Lung (tissue), 12 donors: ENCODE data around the gene COL5A2. TPM values are rescaled to one million over a fixed set of nuclear protein-coding genes. Genes with fewer than 3 reads are reported as not detected.

Experiments used
- ATAC-seq: fragments of 200-7000 bp; cut with Tn5 transposase; one replicate; pipeline ENCODE4 v1.9.1; 2020; ENCODE audit warnings: moderate number of reproducible peaks; ENCODE audit not compliant: insufficient read depth, low FRiP score
- DNase-seq, 3 donors: peaks; one replicate each; pipeline ENCODE4 v3.0.0-alpha.2; 2013 to 2017
- H3K27ac ChIP-seq, 2 donors: one replicate each; pipeline ENCODE4 v1.5.1; 2013; ENCODE audit warnings: mild to moderate bottlenecking in 2 of 2, moderate library complexity in 2 of 2, control low read depth in 1 of 2, inconsistent platforms in 1 of 2, low read depth in 1 of 2, low read length in 1 of 2
- H3K27me3 ChIP-seq, 3 donors: one replicate each; pipeline ENCODE4 v1.5.1; 2013; ENCODE audit warnings: low read length in 2 of 3; ENCODE audit not compliant: control insufficient read depth in 3 of 3, insufficient read depth in 3 of 3
- H3K36me3 ChIP-seq, 4 donors: one replicate each; pipeline ENCODE4 v1.5.1; 2013; ENCODE audit warnings: low read length in 4 of 4, mild to moderate bottlenecking in 1 of 4, moderate library complexity in 1 of 4; ENCODE audit not compliant: control insufficient read depth in 4 of 4, insufficient read depth in 4 of 4
- H3K4me1 ChIP-seq, 5 donors: one replicate each; pipeline ENCODE4 v1.5.1; 2013; ENCODE audit warnings: low read length in 5 of 5, mild to moderate bottlenecking in 2 of 5, moderate library complexity in 1 of 5; ENCODE audit not compliant: control insufficient read depth in 5 of 5, insufficient read depth in 5 of 5
- H3K4me3 ChIP-seq: one replicate; pipeline ENCODE4 v1.5.1; 2013; ENCODE audit warnings: mild to moderate bottlenecking, control low read depth, moderate library complexity
- H3K9ac ChIP-seq, 2 donors: one replicate each; pipeline ENCODE4 v1.5.1; 2013; ENCODE audit warnings: low read length in 2 of 2, control low read depth in 1 of 2; ENCODE audit not compliant: insufficient read depth in 1 of 2
- H3K9me3 ChIP-seq, 4 donors: one replicate each; pipeline ENCODE4 v1.5.1; 2013; ENCODE audit warnings: low read length in 3 of 4, mild to moderate bottlenecking in 1 of 4, moderate library complexity in 1 of 4; ENCODE audit not compliant: control insufficient read depth in 4 of 4, insufficient read depth in 3 of 4
- WGBS, 2 donors: extraction: QIAGEN DNeasy Blood & Tissue Kit; methylation state at CpG; one replicate each; pipeline ENCODE4 v1.1.7; 2013; 5-methylcytosine and 5-hydroxymethylcytosine counted together
- polyA plus RNA-seq, 2 donors: library from polyadenylated mRNA; stranded (reverse); fragments of 200-250 nt; gene quantifications; one replicate each; pipeline ENCODE4 v1.2.1, GENCODE V29; 2013
- total RNA-seq, 2 donors: library from RNA; depleted of rRNA in 1 of 2; stranded (reverse); fragments of >200 nt in 1 of 2; gene quantifications; one replicate each; pipeline ENCODE4 v1.2.1, GENCODE V29; 2014 to 2021
- TF ChIP-seq, protein P1 (sequence below): IDR thresholded peaks from 2 replicates; pipeline ENCODE4 v1.5.1; 2012; ENCODE audit warnings: mild to moderate bottlenecking; ENCODE audit errors: control extremely low read depth, extremely low read depth
- donor health status: control.
- donor health status: control.
- donor health status: Bipolar disorder and iron deficiency.
- donor health status: healthy.
- donor health status: DM: yes; HTN: yes; CAD: no.

The COL5A2 gene
- total and polyA plus RNA-seq, 4 donors = 9.9 to 209 (median 48.8) TPM

DNA sequence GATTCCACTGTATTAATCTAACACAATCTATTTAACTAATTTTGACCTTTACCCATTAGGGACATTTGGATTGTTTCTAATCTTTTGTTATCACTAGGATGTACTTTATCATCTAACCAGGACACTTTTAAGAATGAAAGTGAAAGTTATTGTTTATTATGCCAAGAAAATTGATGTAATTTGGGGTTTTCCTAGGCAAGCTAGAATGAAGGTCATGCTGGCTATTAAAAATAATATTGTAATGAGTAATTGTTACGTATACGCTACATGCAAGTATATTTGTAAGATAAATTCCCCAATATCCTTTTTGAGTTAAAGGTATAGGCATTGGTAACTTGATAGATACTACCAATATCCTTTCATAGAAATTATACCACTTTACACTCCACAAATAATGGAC, 74.6 kb downstream of the COL5A2 start:
- ATAC-seq = no peak

DNA sequence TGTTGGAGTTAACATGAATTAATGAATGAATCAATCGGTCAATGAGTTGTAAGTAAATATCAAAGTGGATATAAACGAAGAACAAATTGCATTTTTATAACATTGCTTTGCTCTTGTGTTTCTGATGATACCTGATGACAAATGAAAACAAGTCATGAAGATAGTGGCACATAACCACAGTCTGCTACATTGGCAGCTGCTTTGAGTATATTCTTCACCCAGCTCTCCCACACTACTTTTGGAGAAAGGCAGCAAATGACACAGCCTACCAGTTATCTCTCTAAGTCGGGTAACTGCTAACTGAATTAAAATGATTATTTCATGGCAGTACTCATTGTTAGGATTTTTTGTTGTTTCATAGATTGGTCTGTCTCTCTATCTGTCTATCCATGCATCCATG, 76.8 kb downstream of the COL5A2 start:
- Histone ChIP-seq H3K4me3 (no peak overlapping the region), H3K27me3 (no peaks in the 10 kb centered on the region), H3K9ac (no peak overlapping the region), H3K9me3 (no peaks in the 10 kb centered on the region), H3K36me3 (peaks cover 0 to 9% (median 0%) of the 10 kb centered on the region in 4 donors), H3K27ac (no peak overlapping the region), H3K4me1 (peaks cover 0 to 7% (median 0%) of the 10 kb centered on the region in 5 donors)
- TF ChIP-seq, protein P1, sequence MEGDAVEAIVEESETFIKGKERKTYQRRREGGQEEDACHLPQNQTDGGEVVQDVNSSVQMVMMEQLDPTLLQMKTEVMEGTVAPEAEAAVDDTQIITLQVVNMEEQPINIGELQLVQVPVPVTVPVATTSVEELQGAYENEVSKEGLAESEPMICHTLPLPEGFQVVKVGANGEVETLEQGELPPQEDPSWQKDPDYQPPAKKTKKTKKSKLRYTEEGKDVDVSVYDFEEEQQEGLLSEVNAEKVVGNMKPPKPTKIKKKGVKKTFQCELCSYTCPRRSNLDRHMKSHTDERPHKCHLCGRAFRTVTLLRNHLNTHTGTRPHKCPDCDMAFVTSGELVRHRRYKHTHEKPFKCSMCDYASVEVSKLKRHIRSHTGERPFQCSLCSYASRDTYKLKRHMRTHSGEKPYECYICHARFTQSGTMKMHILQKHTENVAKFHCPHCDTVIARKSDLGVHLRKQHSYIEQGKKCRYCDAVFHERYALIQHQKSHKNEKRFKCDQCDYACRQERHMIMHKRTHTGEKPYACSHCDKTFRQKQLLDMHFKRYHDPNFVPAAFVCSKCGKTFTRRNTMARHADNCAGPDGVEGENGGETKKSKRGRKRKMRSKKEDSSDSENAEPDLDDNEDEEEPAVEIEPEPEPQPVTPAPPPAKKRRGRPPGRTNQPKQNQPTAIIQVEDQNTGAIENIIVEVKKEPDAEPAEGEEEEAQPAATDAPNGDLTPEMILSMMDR = no peak
- DNase-seq (no peak), ATAC-seq (no peak)
- WGBS, 2 donors = 87 to 94% methylated on average over 3 of the region's 3 CpGs

More for the DNA sequence above, 74.6 kb downstream of the COL5A2 start:
- TF ChIP-seq, protein P1 = no peak
- Histone ChIP-seq H3K27ac (no peak overlapping the region), H3K36me3 (peaks cover 0 to 9% (median 3%) of the 10 kb centered on the region in 4 donors), H3K27me3 (no peaks in the 10 kb centered on the region), H3K9me3 (no peaks in the 10 kb centered on the region), H3K4me1 (peaks cover 0 to 4% (median 0%) of the 10 kb centered on the region in 5 donors), H3K4me3 (no peak overlapping the region), H3K9ac (no peak overlapping the region)
- no peak for DNase-seq
- WGBS, 2 donors = 37 to 80% methylated on average over 2 of the region's 2 CpGs

DNA sequence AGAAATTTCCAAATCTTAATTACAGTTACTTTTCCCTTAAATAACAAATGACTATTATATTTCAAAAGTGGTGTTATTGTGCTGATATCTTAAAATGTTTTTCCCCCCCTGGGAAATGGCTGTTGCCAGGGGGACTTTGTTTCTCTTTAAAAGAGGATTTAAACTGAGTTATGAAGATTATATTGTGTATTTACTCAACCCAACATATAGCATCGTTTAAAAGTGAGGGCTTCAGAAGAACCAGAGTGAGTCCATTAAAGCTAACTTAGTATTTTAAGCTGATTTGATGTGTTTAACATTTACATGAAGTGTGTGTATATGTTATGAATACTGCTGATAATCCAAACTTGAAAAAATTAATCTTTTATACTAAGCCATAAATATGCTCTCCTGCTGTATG, 81.6 kb downstream of the COL5A2 start:
- TF ChIP-seq, protein P1 = no peak
- WGBS, 2 donors = 49 to 74% methylated on average over 1 of the region's 1 CpG
- ATAC-seq (no peak), DNase-seq (no peak)
- Histone ChIP-seq H3K27me3 (no peaks in the 10 kb centered on the region), H3K27ac (no peak overlapping the region), H3K9ac (no peak overlapping the region), H3K9me3 (no peaks in the 10 kb centered on the region), H3K4me1 (peaks cover 0 to 24% (median under 1%) of the 10 kb centered on the region in 5 donors), H3K36me3 (peaks cover 0 to 2% (median 0%) of the 10 kb centered on the region in 4 donors), H3K4me3 (no peak overlapping the region)
